Astrocyte of the cerebellum (primary cell): ENCODE measurements around the gene IL1RN.
A peak's percentile ranks its signal among the peaks of the same experiment; 100 is the strongest.

ENCODE experiments used
- DNase-seq: peaks from one replicate; pipeline ENCODE4 v3.0.0-alpha.2; 2011; ENCODE audit warnings: low read depth
- H3K4me3 ChIP-seq: 2 replicates; pipeline ENCODE4 v1.5.1; 2011; ENCODE audit warnings: mild to moderate bottlenecking, low read depth, low read length, moderate library complexity
- CTCF ChIP-seq: IDR thresholded peaks from 2 replicates; pipeline ENCODE4 v1.5.1; 2012; ENCODE audit warnings: low read length, low read depth, moderate library complexity, mild to moderate bottlenecking; ENCODE audit errors: missing control alignments
- in situ Hi-C: cut with HindIII; loops from 2 replicates; pipeline ENCODE4 v1.10.0; 2017; ENCODE audit warnings: low sequenced_read_pairs

The IL1RN gene

GRCh38 chr2:113112871-113113270 lies 14.5 kb upstream of the IL1RN start:
- in situ Hi-C loops = no loop called here
- TF ChIP-seq CTCF = no peak
- no peak for DNase-seq
- no peak overlapping the region for H3K4me3 ChIP-seq

- in situ Hi-C loops = no loop called here
- TF ChIP-seq CTCF = no peak
- DNase-seq = no peak
- H3K4me3 ChIP-seq = no peak overlapping the region
Observed at GRCh38 chr2:113113807-113114206, 13.6 kb upstream of the IL1RN start.

GRCh38 chr2:113114224-113114945 lies 13.0 kb upstream of the IL1RN start:
- in situ Hi-C loops = no loop called here
- H3K4me3 ChIP-seq = no peak overlapping the region
- no peak for DNase-seq
- no peak for TF ChIP-seq CTCF

GRCh38 chr2:113114996-113115395 lies 12.4 kb upstream of the IL1RN start:
- no peak for TF ChIP-seq CTCF
- H3K4me3 ChIP-seq = no peak overlapping the region
- no peak for DNase-seq
- in situ Hi-C loops = no loop called here

GRCh38 chr2:113116100-113116958 lies 11.1 kb upstream of the IL1RN start:
- TF ChIP-seq CTCF = no peak
- no peak for DNase-seq
- no peak overlapping the region for H3K4me3 ChIP-seq
- in situ Hi-C loops = no loop called here

GRCh38 chr2:113117541-113118262 lies 9.7 kb upstream of the IL1RN start:
- peak; percentile 86 for DNase-seq
- in situ Hi-C loops = no loop called here
- TF ChIP-seq CTCF = no peak
- no peak overlapping the region for H3K4me3 ChIP-seq
